ENCODE measurements around the gene LCN6.

GRCh38 chr9:136695435-136695895 is 52.9 kb downstream of the LCN6 start:
- TF ChIP-seq CTCF (IDR thresholded peaks at IDR 0.05) (no peak), POLR2A (IDR thresholded peaks at IDR 0.05) (no peak), POLR2AphosphoS5 (IDR thresholded peaks at IDR 0.05) (no peak)
